Suppressor macrophage treated with lipopolysaccharide for 4 hours (primary cell): Measurements from ENCODE around the gene CNKSR3.

ENCODE experiments used
- DNase-seq: peaks from one replicate; pipeline ENCODE4 v3.0.0-alpha.2; 2020

Gene CNKSR3

GRCh38 chr6:154500769-154501577 is 9.5 kb downstream of the CNKSR3 start:
- no peak for DNase-seq

- peak; percentile 22 for DNase-seq
Measured at GRCh38 chr6:154499855-154500589, 10.5 kb downstream of the CNKSR3 start.

GRCh38 chr6:154498340-154498934 is 12.0 kb downstream of the CNKSR3 start:
- no peak for DNase-seq

GRCh38 chr6:154496793-154497517 is 13.5 kb downstream of the CNKSR3 start:
- no peak for DNase-seq

- no peak for DNase-seq
Measured at GRCh38 chr6:154496186-154496585, 14.3 kb downstream of the CNKSR3 start.

- DNase-seq: no peak
Measured at GRCh38 chr6:154494592-154495311, 15.7 kb downstream of the CNKSR3 start.

- no peak for DNase-seq
Measured at GRCh38 chr6:154491567-154492470, 18.7 kb downstream of the CNKSR3 start.

DNA sequence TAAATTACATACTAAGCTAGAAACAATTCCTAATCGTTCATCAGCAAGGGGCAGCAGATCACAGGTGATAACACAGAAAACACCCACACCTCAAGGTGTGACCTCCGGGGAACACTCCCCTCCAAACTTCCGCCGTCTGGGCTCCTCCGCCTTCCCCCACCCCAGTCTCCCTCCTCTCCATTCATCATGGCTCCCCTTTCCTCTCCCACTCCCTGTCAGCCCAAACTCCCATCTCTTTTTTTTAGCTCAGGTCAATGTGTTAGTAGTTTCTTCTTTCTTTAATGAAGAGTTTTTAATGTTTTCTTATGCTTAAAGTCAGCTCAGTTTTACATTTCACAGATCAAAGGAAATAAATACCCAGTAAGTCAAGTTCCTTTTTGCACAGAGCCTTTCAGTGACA is 20.7 kb downstream of the CNKSR3 start:
- no peak for DNase-seq

DNA sequence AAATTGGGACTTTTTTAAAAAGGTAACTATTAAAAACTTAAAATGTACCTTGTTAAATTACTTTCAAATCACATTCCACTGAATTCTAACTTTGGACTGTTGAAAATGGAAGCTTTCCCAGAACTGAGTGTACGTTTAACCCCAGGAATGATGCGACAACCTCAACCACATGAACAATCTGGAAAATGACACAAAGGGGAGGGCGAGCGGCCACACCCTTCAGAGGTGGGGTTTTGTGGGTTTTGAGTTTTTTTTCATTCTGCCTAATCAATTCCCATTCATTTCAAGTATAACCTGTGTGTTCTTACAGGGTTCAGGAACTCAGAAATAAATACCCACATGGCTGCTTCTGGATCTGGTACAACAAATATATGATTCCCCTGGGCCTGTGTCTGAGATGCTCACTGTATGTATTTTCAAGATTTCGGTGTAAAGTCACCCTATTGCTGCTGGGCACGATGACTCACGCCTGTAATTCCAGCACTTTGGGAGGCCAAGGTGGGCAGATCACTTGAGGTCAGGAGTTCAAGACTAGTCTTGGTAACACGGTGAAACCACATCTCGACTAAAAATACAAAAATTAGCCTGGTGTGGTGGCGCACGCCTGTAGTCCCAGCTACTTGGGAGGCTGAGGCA is 21.6 kb downstream of the CNKSR3 start:
- no peak for DNase-seq

DNA sequence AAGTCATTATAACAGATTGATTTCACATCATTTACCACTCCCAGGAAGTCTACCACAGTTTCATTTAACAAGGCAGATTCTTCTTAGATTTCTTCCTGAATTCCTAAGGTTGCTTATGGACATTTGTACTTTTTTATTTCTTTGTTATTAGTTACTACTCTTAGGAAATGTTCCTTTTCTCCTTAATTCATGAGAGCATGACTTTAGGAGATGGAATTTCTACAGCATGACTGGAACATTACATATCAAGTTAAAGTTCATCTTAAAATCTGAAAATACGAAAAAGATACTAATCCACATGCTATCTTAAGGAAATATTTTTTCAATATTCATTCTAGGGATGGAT is 22.3 kb downstream of the CNKSR3 start:
- DNase-seq: no peak

DNA sequence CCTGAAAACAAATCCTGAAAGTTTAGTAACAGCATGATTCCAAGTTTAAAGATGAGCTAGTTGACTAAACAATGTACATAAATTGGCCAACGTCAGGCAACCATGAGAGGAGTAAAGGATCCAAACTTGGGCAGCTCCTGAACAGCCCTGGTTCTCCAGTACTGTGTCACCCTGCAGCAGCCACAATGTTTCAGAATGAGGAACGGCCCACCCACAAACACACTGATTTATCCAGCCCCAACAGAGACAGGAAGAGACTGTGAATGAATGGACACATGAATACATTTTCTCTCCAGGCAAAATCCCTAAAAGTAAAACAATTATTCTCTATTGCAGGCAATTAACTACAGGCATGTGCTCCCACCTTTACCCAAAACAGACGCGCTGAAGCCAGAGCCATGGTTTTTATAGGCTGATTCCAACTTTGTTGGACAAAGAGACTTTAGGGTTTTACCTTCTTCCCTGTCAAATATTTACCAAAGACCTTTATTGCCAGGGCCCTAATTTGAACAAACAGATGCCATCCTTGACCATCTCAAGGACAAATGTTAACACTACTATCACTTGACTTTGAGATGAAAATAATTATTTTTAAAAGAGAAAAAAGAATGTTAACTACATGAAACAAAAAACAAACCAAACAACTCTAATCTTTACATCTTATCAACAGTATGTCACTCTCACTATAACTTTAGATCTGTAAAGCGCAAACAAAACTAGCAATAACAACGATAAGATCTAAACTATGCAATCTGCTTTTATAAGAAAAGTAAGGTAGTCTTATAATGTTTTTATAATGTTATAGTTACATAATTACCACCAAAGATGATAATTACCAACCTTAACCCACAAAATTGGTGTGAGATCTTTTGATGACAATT is 22.9 kb downstream of the CNKSR3 start:
- DNase-seq: peak; percentile 48

DNA sequence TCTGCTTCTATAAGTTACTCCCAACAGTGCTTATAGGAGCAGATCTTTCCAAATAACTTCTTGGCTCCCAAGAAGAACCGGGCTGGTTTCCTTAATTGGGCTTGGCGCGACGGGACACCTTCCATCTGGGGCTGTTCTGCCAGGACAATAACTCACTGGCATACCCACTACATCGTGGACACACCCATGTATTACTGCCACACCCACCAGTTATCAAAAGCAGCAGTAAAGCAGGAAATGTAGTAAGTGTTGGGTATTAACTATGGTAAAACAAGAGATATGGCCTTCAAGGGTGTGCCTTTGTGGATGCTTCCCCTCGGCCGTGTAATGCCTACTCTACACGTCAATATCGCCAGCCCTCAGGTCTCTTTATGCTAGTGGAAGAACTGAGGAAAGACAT is 24.7 kb downstream of the CNKSR3 start:
- no peak for DNase-seq

DNA sequence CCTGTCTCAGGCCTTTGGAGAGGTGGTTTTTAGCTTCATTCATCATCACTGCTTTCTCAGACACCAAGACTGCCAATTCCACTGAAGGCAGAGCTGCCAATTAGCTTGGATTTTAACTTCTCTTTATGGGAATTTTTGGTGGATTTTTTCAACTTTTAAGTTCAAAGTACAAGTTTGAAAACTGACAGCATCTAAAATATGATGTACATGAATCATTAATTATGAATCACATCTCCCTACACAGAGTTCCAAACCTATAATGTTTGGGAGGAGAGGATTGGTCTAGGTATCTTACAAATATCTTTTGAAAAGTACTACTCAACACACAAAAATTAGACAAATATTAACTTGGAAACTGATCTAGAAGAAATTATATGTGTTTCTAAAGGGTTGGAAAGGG is 25.5 kb downstream of the CNKSR3 start:
- DNase-seq: no peak

- no peak for DNase-seq
Measured at GRCh38 chr6:154482858-154483257, 27.6 kb downstream of the CNKSR3 start.

- peak; percentile 37 for DNase-seq
Measured at GRCh38 chr6:154481521-154482013, 28.9 kb downstream of the CNKSR3 start.

DNA sequence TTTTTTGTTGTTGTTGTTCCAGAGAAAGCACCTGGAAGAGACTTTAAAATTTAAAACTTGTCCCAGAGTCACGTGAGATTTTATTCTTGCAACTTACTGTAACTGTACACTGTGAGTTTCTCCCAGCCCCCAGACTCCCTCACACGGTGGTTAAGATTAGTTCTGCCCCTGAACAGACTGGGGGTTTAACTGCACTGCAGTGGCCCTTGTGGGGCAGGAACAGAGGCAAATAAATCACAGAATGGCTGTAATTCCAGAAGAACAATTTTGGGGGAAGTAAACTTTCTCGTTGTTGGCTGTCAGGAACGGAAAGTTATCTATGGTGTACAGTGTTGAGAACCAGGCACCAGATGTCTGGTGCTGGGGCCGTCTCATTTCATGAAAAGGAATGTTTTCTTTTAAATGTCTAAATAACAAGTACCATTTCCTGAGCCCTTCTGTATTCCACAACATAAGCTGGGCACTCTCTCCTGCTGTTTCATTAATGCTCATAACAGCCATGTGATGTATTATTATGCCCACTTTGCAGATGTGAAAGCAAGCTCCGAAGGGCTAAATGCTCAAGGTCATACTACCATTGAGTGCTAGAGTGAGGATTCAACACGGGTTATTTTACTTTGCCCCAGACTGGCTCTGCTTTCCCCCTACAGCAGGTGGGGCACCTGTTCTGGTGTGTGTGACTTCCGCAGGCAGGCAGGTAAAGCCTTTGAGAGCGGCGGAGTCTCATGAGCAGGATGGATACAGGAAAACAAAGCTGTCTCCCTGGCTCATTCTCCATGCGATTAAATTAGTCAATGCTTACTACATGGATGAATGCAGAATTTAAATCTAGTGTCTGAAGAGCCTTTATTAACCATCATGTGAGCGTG is 30.5 kb downstream of the CNKSR3 start:
- no peak for DNase-seq

DNA sequence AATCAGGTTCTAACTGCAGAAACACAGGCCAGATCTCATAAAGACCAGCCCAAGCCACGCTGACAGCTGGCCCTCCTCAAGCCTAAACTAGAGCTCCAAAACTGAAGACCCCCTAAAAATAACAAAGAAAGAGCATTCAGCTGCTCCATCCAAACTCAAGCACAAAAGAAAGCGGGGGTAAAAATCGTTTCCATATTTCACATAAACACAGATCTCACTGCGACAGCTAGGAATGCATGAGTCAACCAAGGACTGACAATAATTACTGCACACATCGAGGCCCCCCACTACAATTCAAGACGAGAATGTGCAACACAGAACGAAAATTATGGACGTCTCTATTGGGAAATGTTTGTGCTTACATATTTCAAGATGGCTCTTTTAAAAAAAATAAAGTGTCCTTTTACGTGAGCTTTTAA is 31.1 kb downstream of the CNKSR3 start:
- no peak for DNase-seq

DNA sequence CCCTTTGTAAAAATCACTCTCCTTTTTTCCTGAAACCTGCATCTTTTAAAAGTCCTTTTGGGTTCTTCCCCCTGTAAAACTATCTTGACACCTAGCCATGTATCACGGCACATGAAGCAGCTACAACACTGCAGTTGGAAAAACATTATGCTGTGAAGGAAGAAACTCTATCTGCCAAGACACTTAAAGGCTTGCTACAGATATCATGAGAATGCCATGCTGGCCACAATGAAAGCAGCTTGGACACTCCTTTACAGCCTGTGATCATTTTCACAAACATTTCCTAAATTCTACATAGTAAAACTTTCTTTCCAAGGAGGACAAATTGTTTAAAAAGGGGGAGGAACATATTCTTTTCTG is 31.8 kb downstream of the CNKSR3 start:
- DNase-seq: no peak
